BLaER1 treated with 17β-estradiol and CSF1 and Interleukin-3, amounts not matched to agents 10 nM and 100 nM (cell line): ENCODE measurements around the gene SPDYA.
A peak's percentile ranks its signal among the peaks of the same experiment; 100 is the strongest.

Experiments
- H3K27ac ChIP-seq, 11 experiments: shearing (Covaris generic); formaldehyde crosslinking; 2 replicates each; pipeline ENCODE4 v1.8.1; 2022
- H3K27me3 ChIP-seq, 11 experiments: shearing (Covaris generic); formaldehyde crosslinking; 2 replicates each; pipeline ENCODE4 v1.8.1; 2022
- H3K36me3 ChIP-seq, 11 experiments: shearing (Covaris generic); formaldehyde crosslinking; 2 replicates each; pipeline ENCODE4 v1.8.1; 2022
- H3K4me1 ChIP-seq, 10 experiments: shearing (Covaris generic); formaldehyde crosslinking; 2 replicates each; pipeline ENCODE4 v1.8.1; 2022
- H3K4me2 ChIP-seq, 11 experiments: shearing (Covaris generic); formaldehyde crosslinking; 2 replicates each; pipeline ENCODE4 v1.8.1; 2022
- H3K4me3 ChIP-seq, 10 experiments: shearing (Covaris generic); formaldehyde crosslinking; 2 replicates each; pipeline ENCODE4 v1.8.1; 2022
- H3K9ac ChIP-seq, 11 experiments: shearing (Covaris generic); formaldehyde crosslinking; 2 replicates each; pipeline ENCODE4 v1.8.1; 2022
- H3K9me3 ChIP-seq, 11 experiments: shearing (Covaris generic); formaldehyde crosslinking; replicated peaks in 1 of 11; 2 replicates each; pipeline ENCODE4 v1.8.1; 2022
- H4K20me1 ChIP-seq, 11 experiments: shearing (Covaris generic); formaldehyde crosslinking; 2 replicates each; pipeline ENCODE4 v1.8.1; 2022
- Cebpa-rat ChIP-seq, 11 experiments: shearing (Covaris generic); IDR thresholded peaks; 2 replicates each; pipeline ENCODE4 v1.8.1; 2022

SPDYA gene

GRCh38 chr2:28809927-28810326 is 707 bp upstream of the SPDYA start:
- peaks cover 27 to 46% (median 35%) of the 10 kb centered on the region in 11 experiments for H3K36me3 ChIP-seq
- H3K4me2 ChIP-seq, result peak overlapping the region in 10 of 11 experiments; percentile 8 to 53 (median 42); a peak in 17 of 22 replicates
- peaks cover 0 to 21% (median 8%) of the 10 kb centered on the region in 11 experiments; a peak in 14 of 22 replicates for H3K9me3 ChIP-seq
- no peaks in the 10 kb centered on the region for H3K27me3 ChIP-seq
- no peak overlapping the region for H3K27ac ChIP-seq
- H4K20me1 ChIP-seq, result peaks cover 0 to 23% (median 0%) of the 10 kb centered on the region in 11 experiments; a peak in 4 of 22 replicates
- H3K4me1 ChIP-seq, result peaks cover 0 to 15% (median 6%) of the 10 kb centered on the region in 10 experiments; a peak in 12 of 20 replicates
- H3K4me3 ChIP-seq, result peak overlapping the region in 1 of 10 experiments; percentile 54; a peak in 3 of 20 replicates
- peak overlapping the region in 2 of 11 experiments; percentile 16 to 30; a peak in 1 of 22 replicates for H3K9ac ChIP-seq
- no peak for TF ChIP-seq Cebpa-rat (IDR thresholded peaks at IDR 0.05)

DNA sequence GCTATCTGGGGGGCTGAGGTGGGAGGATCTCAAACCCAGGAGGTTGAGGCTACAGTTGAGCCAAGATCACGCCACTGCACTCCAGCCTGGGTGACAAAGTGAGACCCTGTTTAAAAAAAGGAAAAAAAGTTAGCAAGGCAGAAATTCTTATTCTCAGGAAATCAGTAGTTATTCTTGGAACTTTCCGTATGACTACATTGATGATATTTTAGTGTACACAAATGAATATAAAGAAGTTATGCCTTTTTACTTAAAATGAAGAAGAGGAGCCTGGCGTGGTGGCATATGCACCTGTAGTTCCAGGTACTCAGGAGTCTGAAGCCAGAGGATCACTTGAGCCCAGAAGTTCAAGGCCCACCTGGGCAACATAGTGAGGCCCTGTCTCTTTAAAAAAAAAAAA is 7.4 kb downstream of the SPDYA start:
- no peak for TF ChIP-seq Cebpa-rat (IDR thresholded peaks at IDR 0.05)
- no peaks in the 10 kb centered on the region for H3K4me1 ChIP-seq
- no peaks in the 10 kb centered on the region for H4K20me1 ChIP-seq
- H3K27ac ChIP-seq, result no peak overlapping the region
- H3K27me3 ChIP-seq, result no peaks in the 10 kb centered on the region
- no peak overlapping the region for H3K9ac ChIP-seq
- no peak overlapping the region for H3K4me3 ChIP-seq
- no peaks in the 10 kb centered on the region for H3K9me3 ChIP-seq
- no peak overlapping the region for H3K4me2 ChIP-seq
- no peaks in the 10 kb centered on the region for H3K36me3 ChIP-seq

GRCh38 chr2:28821295-28821958 is 10.8 kb downstream of the SPDYA start:
- no peak overlapping the region for H3K4me2 ChIP-seq
- no peak overlapping the region for H3K9ac ChIP-seq
- H3K27me3 ChIP-seq, result no peaks in the 10 kb centered on the region
- H4K20me1 ChIP-seq, result no peaks in the 10 kb centered on the region
- H3K4me3 ChIP-seq, result no peak overlapping the region
- no peak overlapping the region for H3K27ac ChIP-seq
- no peaks in the 10 kb centered on the region for H3K36me3 ChIP-seq
- TF ChIP-seq Cebpa-rat (IDR thresholded peaks at IDR 0.05), result no peak
- no peaks in the 10 kb centered on the region for H3K4me1 ChIP-seq
- H3K9me3 ChIP-seq, result no peaks in the 10 kb centered on the region

GRCh38 chr2:28822036-28822435 is 11.4 kb downstream of the SPDYA start:
- Histone ChIP-seq H3K4me2 (no peak overlapping the region), H3K9me3 (no peaks in the 10 kb centered on the region), H3K9ac (no peak overlapping the region), H3K4me1 (no peaks in the 10 kb centered on the region), H3K27me3 (no peaks in the 10 kb centered on the region), H4K20me1 (no peaks in the 10 kb centered on the region), H3K27ac (no peak overlapping the region), H3K4me3 (no peak overlapping the region), H3K36me3 (no peaks in the 10 kb centered on the region)
- TF ChIP-seq Cebpa-rat (IDR thresholded peaks at IDR 0.05), result no peak

- no peaks in the 10 kb centered on the region for H3K36me3 ChIP-seq
- no peaks in the 10 kb centered on the region for H3K9me3 ChIP-seq
- no peak overlapping the region for H3K4me2 ChIP-seq
- H3K27me3 ChIP-seq, result no peaks in the 10 kb centered on the region
- H3K27ac ChIP-seq, result no peak overlapping the region
- no peak overlapping the region for H3K4me3 ChIP-seq
- H3K9ac ChIP-seq, result no peak overlapping the region
- no peak for TF ChIP-seq Cebpa-rat (IDR thresholded peaks at IDR 0.05)
- no peaks in the 10 kb centered on the region for H4K20me1 ChIP-seq
- H3K4me1 ChIP-seq, result peaks cover 0 to 6% (median 0%) of the 10 kb centered on the region in 10 experiments; a peak in 2 of 20 replicates
Observed at GRCh38 chr2:28824207-28824606, 13.6 kb downstream of the SPDYA start.

- H3K4me2 ChIP-seq, result no peak overlapping the region
- no peak for TF ChIP-seq Cebpa-rat (IDR thresholded peaks at IDR 0.05)
- no peaks in the 10 kb centered on the region for H4K20me1 ChIP-seq
- H3K27me3 ChIP-seq, result no peaks in the 10 kb centered on the region
- H3K9me3 ChIP-seq, result no peaks in the 10 kb centered on the region
- H3K4me1 ChIP-seq, result peaks cover 0 to 6% (median 0%) of the 10 kb centered on the region in 10 experiments; a peak in 2 of 20 replicates
- no peak overlapping the region for H3K9ac ChIP-seq
- H3K4me3 ChIP-seq, result no peak overlapping the region
- H3K27ac ChIP-seq, result no peak overlapping the region
- H3K36me3 ChIP-seq, result no peaks in the 10 kb centered on the region
Observed at GRCh38 chr2:28824870-28825269, 14.2 kb downstream of the SPDYA start.

DNA sequence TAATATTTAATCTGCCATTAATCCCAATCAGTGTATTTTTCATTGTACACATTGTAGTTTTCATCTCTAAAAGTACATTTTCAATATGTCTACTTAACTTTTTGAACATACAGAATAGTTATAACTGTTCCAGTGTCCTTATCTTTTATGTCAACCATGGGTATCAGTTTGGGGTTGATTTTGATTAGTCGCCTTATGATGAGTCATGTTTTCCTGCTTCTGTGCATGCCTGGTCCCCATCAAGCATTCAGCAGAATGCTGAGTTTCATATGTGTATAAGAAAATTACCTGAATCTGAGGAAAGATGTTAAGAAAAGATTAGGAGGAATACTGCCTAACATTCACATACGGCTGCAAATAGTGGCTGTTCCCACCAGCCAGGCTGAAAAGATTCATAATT is 17.7 kb downstream of the SPDYA start:
- Histone ChIP-seq H3K9me3 (no peaks in the 10 kb centered on the region), H3K36me3 (no peaks in the 10 kb centered on the region), H3K27ac (no peak overlapping the region), H3K9ac (no peak overlapping the region), H4K20me1 (no peaks in the 10 kb centered on the region), H3K4me2 (no peak overlapping the region), H3K27me3 (no peaks in the 10 kb centered on the region), H3K4me3 (no peak overlapping the region), H3K4me1 (peaks cover 0 to 6% (median 0%) of the 10 kb centered on the region in 10 experiments; a peak in 2 of 20 replicates)
- no peak for TF ChIP-seq Cebpa-rat (IDR thresholded peaks at IDR 0.05)

- Histone ChIP-seq H3K27me3 (no peaks in the 10 kb centered on the region), H3K4me2 (no peak overlapping the region), H3K9me3 (peaks cover 0 to 7% (median 0%) of the 10 kb centered on the region in 11 experiments; a peak in 2 of 22 replicates), H3K9ac (no peak overlapping the region), H3K4me3 (no peak overlapping the region), H4K20me1 (no peaks in the 10 kb centered on the region), H3K4me1 (no peaks in the 10 kb centered on the region), H3K36me3 (no peaks in the 10 kb centered on the region), H3K27ac (no peak overlapping the region)
- no peak for TF ChIP-seq Cebpa-rat (IDR thresholded peaks at IDR 0.05)
Observed at GRCh38 chr2:28833740-28834470, 23.3 kb downstream of the SPDYA start.

- no peak overlapping the region for H3K9ac ChIP-seq
- no peaks in the 10 kb centered on the region for H3K4me1 ChIP-seq
- no peak overlapping the region for H3K4me2 ChIP-seq
- H3K9me3 ChIP-seq, result peaks cover 0 to 7% (median 0%) of the 10 kb centered on the region in 11 experiments; a peak in 2 of 22 replicates
- H3K27me3 ChIP-seq, result no peaks in the 10 kb centered on the region
- H3K36me3 ChIP-seq, result no peaks in the 10 kb centered on the region; a peak in 1 of 22 replicates
- no peak overlapping the region for H3K27ac ChIP-seq
- no peak overlapping the region for H3K4me3 ChIP-seq
- TF ChIP-seq Cebpa-rat (IDR thresholded peaks at IDR 0.05), result no peak
- H4K20me1 ChIP-seq, result no peaks in the 10 kb centered on the region
Observed at GRCh38 chr2:28835781-28836180, 25.1 kb downstream of the SPDYA start.
